Fibroblast of mammary gland (primary cell): ENCODE results near the gene SEBOX.
A peak's percentile ranks its signal among the peaks of the same experiment; 100 is the strongest.

Source experiments
- DNase-seq: peaks from one replicate; pipeline ENCODE4 v3.0.0-alpha.2; 2010; ENCODE audit warnings: low read depth
- H3K4me3 ChIP-seq: 2 replicates; pipeline ENCODE4 v1.5.1; 2011; ENCODE audit warnings: low read depth, mild to moderate bottlenecking, low read length, moderate library complexity; ENCODE audit not compliant: control insufficient read depth
- TF ChIP-seq, protein P1 (sequence below): conservative IDR thresholded peaks from 2 replicates; pipeline ENCODE4 v1.5.1; 2011; ENCODE audit warnings: low read depth, low read length, inconsistent platforms; ENCODE audit not compliant: control insufficient read depth, insufficient read depth

Gene SEBOX

DNA sequence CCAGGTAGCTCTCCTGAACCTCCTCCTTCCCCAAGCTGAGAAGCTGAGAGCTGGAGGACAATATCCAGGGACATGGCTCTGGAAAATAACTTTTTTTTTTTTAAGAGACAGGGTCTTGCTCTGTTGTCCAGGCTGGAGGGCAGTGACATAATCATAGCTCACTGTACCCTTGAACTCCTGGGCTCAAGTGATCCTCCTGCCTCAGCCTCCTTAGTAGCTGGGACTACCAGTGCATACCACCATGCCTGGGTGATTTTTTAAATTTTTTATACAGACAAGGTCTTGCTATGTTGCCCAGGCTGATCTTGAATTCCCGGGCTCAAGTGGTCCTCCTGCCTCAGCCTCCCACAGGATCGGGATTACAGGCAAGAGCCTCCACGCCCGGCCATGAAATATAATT lies 34.8 kb upstream of the SEBOX start:
- no peak overlapping the region for H3K4me3 ChIP-seq
- TF ChIP-seq, protein P1, sequence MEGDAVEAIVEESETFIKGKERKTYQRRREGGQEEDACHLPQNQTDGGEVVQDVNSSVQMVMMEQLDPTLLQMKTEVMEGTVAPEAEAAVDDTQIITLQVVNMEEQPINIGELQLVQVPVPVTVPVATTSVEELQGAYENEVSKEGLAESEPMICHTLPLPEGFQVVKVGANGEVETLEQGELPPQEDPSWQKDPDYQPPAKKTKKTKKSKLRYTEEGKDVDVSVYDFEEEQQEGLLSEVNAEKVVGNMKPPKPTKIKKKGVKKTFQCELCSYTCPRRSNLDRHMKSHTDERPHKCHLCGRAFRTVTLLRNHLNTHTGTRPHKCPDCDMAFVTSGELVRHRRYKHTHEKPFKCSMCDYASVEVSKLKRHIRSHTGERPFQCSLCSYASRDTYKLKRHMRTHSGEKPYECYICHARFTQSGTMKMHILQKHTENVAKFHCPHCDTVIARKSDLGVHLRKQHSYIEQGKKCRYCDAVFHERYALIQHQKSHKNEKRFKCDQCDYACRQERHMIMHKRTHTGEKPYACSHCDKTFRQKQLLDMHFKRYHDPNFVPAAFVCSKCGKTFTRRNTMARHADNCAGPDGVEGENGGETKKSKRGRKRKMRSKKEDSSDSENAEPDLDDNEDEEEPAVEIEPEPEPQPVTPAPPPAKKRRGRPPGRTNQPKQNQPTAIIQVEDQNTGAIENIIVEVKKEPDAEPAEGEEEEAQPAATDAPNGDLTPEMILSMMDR, result no peak
- DNase-seq, result no peak

DNA sequence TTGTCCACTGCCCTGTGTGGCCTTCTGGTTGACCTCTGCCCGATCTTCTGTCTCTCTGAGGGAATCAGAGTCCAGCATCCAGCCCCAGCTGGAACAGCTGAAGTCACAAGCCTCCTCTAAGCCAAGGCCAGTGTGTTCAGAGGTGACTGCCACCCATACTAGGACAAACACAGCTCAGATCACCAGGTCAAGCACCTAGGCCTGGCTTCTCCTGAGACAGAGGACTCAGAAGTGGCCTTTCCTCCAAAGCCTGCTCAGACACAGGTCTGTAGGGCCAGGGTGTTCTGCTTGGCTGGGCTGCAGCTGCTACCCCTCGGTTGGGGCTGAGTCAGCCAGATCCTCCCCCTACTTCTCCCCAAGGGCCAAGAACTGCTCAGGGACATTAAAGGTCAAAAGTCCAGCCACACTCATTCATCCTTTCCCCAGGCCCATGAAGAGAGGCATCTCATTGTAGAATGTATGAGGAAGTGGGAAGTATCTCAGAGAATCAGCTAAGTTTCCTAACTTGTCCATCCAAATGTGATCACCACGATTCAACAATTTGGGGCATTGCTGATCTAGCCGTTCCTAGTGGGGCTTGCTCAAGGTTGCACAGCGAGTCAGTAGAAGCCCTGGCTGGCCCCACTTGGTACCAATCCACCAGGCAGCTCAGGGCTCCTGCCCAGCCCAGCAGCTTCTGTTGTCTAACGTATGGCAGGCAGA lies 33.4 kb upstream of the SEBOX start:
- peak; percentile 36 for DNase-seq
- TF ChIP-seq, protein P1, result no peak
- H3K4me3 ChIP-seq, result no peak overlapping the region

DNA sequence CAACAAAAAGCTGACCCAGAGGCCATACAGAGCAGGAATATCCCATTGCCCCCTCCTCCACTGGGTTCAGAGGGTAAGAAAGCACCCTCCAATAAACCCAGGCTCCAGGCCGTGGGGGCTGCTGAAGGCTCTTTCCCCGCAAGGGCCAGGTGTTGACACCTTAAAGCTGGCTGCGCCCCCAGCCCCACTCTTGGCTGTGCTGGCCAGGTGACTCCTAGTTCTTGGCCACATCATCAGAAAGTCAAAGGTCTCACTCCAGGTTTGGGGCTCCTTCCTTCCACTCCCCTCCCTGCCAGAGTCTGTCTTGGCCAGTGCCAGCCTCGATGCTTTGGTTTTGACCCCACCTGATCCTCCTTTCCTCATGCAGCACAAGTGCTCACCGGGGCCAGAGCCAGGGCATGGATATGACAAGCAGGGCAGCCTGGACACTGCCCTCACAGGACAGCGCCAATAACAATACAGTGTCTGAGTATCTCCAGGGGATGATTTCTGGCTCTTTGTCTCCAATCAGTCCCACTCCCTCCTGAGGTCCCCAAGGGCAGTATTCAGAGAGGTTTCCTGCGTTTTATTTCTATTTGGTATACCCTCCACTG lies 32.8 kb upstream of the SEBOX start:
- TF ChIP-seq, protein P1, result no peak
- no peak overlapping the region for H3K4me3 ChIP-seq
- DNase-seq, result no peak

DNA sequence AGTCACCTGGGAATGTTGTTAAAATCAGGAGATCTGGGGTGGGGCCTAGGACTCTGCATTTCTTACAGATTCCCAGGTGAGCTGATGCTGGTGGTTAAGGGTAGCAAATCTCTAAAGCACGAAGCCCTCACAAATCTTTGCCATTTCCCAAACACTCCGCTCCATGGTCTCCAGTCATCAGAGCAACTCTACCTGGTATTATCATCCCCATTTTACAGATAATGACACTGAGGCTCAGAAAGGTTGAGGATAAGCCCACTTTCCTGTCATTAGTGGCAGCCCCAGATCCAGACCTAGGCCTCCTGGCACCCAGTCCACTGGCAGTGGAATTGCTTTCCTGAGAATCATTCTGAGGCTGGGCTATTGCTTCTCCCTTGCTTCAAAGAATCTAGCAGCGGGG lies 32.3 kb upstream of the SEBOX start:
- DNase-seq, result no peak
- H3K4me3 ChIP-seq, result no peak overlapping the region
- TF ChIP-seq, protein P1, result no peak

DNA sequence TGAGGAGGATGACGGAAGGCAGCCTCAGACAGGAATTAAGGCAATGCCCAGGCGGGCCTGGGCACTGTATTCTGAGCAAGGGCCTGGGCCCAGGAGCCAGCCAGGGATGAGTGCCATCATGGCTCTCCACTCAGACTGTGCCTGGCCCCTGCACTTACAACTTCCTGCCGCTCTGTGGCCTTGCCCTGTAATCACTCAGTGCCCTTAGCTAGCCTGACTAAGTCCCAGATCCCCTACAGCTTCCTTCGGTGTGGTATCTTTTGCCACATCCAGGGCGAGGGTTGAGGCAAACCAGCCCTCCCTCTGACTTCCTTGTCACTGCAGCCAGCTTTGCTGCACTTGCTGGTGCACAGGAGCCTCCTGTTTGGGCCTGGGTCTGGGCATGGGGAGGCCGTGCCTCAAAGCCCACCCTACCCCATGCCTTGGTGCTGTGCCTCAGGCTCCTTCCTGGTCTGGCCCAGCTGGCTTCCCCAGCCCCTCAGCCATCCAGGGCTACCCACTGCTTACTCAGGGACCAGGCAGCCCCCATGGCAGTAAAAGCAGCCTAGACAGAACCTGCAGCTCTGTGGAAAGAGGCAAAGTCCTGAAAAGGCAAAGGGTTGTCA lies 31.7 kb upstream of the SEBOX start:
- H3K4me3 ChIP-seq, result no peak overlapping the region
- DNase-seq, result no peak
- TF ChIP-seq, protein P1, result no peak

DNA sequence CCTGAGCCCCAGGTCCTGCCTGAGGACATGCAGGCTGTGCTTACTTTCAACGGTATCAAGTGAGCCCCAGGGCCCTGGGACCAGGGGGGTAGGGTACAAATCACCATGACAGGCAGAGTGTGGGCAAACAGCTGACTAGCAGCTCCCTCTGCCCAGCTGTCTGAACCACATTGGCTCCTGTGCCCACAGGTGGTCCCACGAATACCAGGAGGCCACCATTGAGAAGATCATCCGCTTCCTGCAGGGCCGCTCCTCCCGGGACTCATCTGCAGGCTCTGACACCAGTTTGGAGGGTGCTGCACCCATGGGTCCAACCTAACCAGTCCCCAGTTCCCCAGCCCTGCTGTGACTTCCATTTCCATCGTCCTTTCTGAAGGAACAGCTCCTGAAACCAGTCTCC lies 31.0 kb upstream of the SEBOX start:
- H3K4me3 ChIP-seq, result no peak overlapping the region
- no peak for DNase-seq
- TF ChIP-seq, protein P1, result no peak
